ENCODE measurements around the gene SLC5A11. TPM values are rescaled to one million over a fixed set of nuclear protein-coding genes. Genes with fewer than 3 reads are reported as not detected.

Gene SLC5A11
- polyA plus RNA-seq, 2 donors, result 0.01 TPM; not detected in 1

GRCh38 chr16:24944206-24944605 lies 98.4 kb downstream of the SLC5A11 start:
- Histone ChIP-seq H3K4me1 (ENCODE audit: control insufficient read depth in 2 of 2, insufficient read depth in 2 of 2, low read length in 1 of 2) (no peaks in the 10 kb centered on the region), H3K27me3 (ENCODE audit: control insufficient read depth in 1 of 2, insufficient read depth in 2 of 2, low read length in 2 of 2) (no peaks in the 10 kb centered on the region), H3K9me3 (ENCODE audit: control insufficient read depth in 2 of 2, insufficient read depth in 1 of 2, low read depth in 1 of 2, low read length in 1 of 2) (no peaks in the 10 kb centered on the region), H3K27ac (ENCODE audit: low read depth in 2 of 2, low read length in 1 of 2) (no peak overlapping the region), H3K4me3 (ENCODE audit: low read depth in 1 of 2, low read length in 2 of 2) (no peak overlapping the region), H3K36me3 (ENCODE audit: control insufficient read depth in 2 of 2, insufficient read depth in 2 of 2, low read length in 1 of 2) (peaks cover 11 to 32% of the 10 kb centered on the region in 2 donors)
- 90 to 95% methylated on average over 3 of the region's 3 CpGs for WGBS, 2 donors

GRCh38 chr16:24946155-24946554 lies 100.4 kb downstream of the SLC5A11 start:
- WGBS, 2 donors, result 90% methylated on average over 6 of the region's 6 CpGs
- Histone ChIP-seq H3K9me3 (ENCODE audit: control insufficient read depth in 2 of 2, insufficient read depth in 1 of 2, low read depth in 1 of 2, low read length in 1 of 2) (no peaks in the 10 kb centered on the region), H3K4me3 (ENCODE audit: low read depth in 1 of 2, low read length in 2 of 2) (no peak overlapping the region), H3K27me3 (ENCODE audit: control insufficient read depth in 1 of 2, insufficient read depth in 2 of 2, low read length in 2 of 2) (no peaks in the 10 kb centered on the region), H3K36me3 (ENCODE audit: control insufficient read depth in 2 of 2, insufficient read depth in 2 of 2, low read length in 1 of 2) (peaks cover 13 to 26% of the 10 kb centered on the region in 2 donors), H3K4me1 (ENCODE audit: control insufficient read depth in 2 of 2, insufficient read depth in 2 of 2, low read length in 1 of 2) (no peaks in the 10 kb centered on the region), H3K27ac (ENCODE audit: low read depth in 2 of 2, low read length in 1 of 2) (no peak overlapping the region)

DNA sequence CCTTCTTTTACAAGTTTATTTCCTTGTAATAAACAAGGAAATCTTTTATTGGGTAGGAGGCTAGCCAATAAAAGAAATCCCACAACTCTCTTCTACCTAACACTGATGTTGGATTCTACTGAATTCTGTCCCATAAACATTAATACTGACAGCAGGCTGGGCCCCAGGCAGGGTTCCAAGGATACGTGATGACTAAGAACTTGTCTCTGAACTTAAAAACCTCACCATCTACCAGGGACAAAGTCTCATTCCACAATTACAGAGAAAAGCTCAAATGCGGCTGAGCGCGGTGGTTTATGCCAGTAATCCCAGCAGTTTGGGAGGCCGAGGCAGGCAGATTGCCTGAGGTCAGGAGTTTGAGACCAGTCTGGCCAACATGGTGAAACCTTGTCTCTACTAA lies 104.5 kb downstream of the SLC5A11 start:
- Histone ChIP-seq H3K4me3 (ENCODE audit: low read depth in 1 of 2, low read length in 2 of 2) (no peak overlapping the region), H3K27ac (ENCODE audit: low read depth in 2 of 2, low read length in 1 of 2) (no peak overlapping the region), H3K27me3 (ENCODE audit: control insufficient read depth in 1 of 2, insufficient read depth in 2 of 2, low read length in 2 of 2) (no peaks in the 10 kb centered on the region), H3K9me3 (ENCODE audit: control insufficient read depth in 2 of 2, insufficient read depth in 1 of 2, low read depth in 1 of 2, low read length in 1 of 2) (no peaks in the 10 kb centered on the region), H3K4me1 (ENCODE audit: control insufficient read depth in 2 of 2, insufficient read depth in 2 of 2, low read length in 1 of 2) (no peaks in the 10 kb centered on the region), H3K36me3 (ENCODE audit: control insufficient read depth in 2 of 2, insufficient read depth in 2 of 2, low read length in 1 of 2) (peaks cover 22 to 32% of the 10 kb centered on the region in 2 donors)
- WGBS, 2 donors, result 81 to 87% methylated on average over 5 of the region's 5 CpGs

- H3K36me3 ChIP-seq (ENCODE audit: control insufficient read depth in 2 of 2, insufficient read depth in 2 of 2, low read length in 1 of 2), result peaks cover 22 to 33% of the 10 kb centered on the region in 2 donors
- H3K27ac ChIP-seq (ENCODE audit: low read depth in 2 of 2, low read length in 1 of 2), result no peak overlapping the region
- H3K4me1 ChIP-seq (ENCODE audit: control insufficient read depth in 2 of 2, insufficient read depth in 2 of 2, low read length in 1 of 2), result no peaks in the 10 kb centered on the region
- H3K4me3 ChIP-seq (ENCODE audit: low read depth in 1 of 2, low read length in 2 of 2), result no peak overlapping the region
- H3K9me3 ChIP-seq (ENCODE audit: control insufficient read depth in 2 of 2, insufficient read depth in 1 of 2, low read depth in 1 of 2, low read length in 1 of 2), result no peaks in the 10 kb centered on the region
- no peaks in the 10 kb centered on the region for H3K27me3 ChIP-seq (ENCODE audit: control insufficient read depth in 1 of 2, insufficient read depth in 2 of 2, low read length in 2 of 2)
- WGBS, 2 donors, result 93 to 95% methylated on average over 6 of the region's 6 CpGs
Measured at GRCh38 chr16:24953306-24953705, 107.5 kb downstream of the SLC5A11 start.

DNA sequence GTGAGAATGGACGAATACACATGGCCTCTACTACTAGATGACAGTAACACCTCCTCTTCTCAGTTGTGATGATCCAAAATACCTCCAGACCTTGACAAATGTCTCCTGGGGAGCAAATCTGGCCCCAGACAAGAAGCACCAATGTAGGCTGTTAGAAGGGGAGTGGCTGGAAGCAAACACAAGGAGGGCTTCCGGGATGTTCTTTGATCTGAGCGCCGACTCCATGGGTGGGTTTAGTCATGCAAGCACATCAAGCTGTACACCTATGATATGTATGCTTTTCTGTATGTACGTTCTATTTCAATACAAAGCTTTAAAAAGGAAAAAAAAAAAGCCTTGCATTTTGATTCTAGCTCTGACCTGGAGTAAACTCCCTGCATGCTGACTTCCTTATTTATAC lies 108.0 kb downstream of the SLC5A11 start:
- Histone ChIP-seq H3K36me3 (ENCODE audit: control insufficient read depth in 2 of 2, insufficient read depth in 2 of 2, low read length in 1 of 2) (peaks cover 25 to 35% of the 10 kb centered on the region in 2 donors), H3K4me3 (ENCODE audit: low read depth in 1 of 2, low read length in 2 of 2) (no peak overlapping the region), H3K4me1 (ENCODE audit: control insufficient read depth in 2 of 2, insufficient read depth in 2 of 2, low read length in 1 of 2) (no peaks in the 10 kb centered on the region), H3K9me3 (ENCODE audit: control insufficient read depth in 2 of 2, insufficient read depth in 1 of 2, low read depth in 1 of 2, low read length in 1 of 2) (no peaks in the 10 kb centered on the region), H3K27me3 (ENCODE audit: control insufficient read depth in 1 of 2, insufficient read depth in 2 of 2, low read length in 2 of 2) (no peaks in the 10 kb centered on the region), H3K27ac (ENCODE audit: low read depth in 2 of 2, low read length in 1 of 2) (no peak overlapping the region)
- 94 to 97% methylated on average over 5 of the region's 5 CpGs for WGBS, 2 donors

- no peaks in the 10 kb centered on the region for H3K4me1 ChIP-seq (ENCODE audit: control insufficient read depth in 2 of 2, insufficient read depth in 2 of 2, low read length in 1 of 2)
- peaks cover 28 to 36% of the 10 kb centered on the region in 2 donors for H3K36me3 ChIP-seq (ENCODE audit: control insufficient read depth in 2 of 2, insufficient read depth in 2 of 2, low read length in 1 of 2)
- H3K27me3 ChIP-seq (ENCODE audit: control insufficient read depth in 1 of 2, insufficient read depth in 2 of 2, low read length in 2 of 2), result no peaks in the 10 kb centered on the region
- no peak overlapping the region for H3K4me3 ChIP-seq (ENCODE audit: low read depth in 1 of 2, low read length in 2 of 2)
- no peaks in the 10 kb centered on the region for H3K9me3 ChIP-seq (ENCODE audit: control insufficient read depth in 2 of 2, insufficient read depth in 1 of 2, low read depth in 1 of 2, low read length in 1 of 2)
- H3K27ac ChIP-seq (ENCODE audit: low read depth in 2 of 2, low read length in 1 of 2), result no peak overlapping the region
- WGBS, 2 donors, result 97% methylated on average over 4 of the region's 4 CpGs
Measured at GRCh38 chr16:24954137-24954536, 108.4 kb downstream of the SLC5A11 start.

GRCh38 chr16:24955975-24956731 lies 110.4 kb downstream of the SLC5A11 start:
- H3K9me3 ChIP-seq (ENCODE audit: control insufficient read depth in 2 of 2, insufficient read depth in 1 of 2, low read depth in 1 of 2, low read length in 1 of 2), result no peaks in the 10 kb centered on the region
- H3K4me1 ChIP-seq (ENCODE audit: control insufficient read depth in 2 of 2, insufficient read depth in 2 of 2, low read length in 1 of 2), result no peaks in the 10 kb centered on the region
- H3K27ac ChIP-seq (ENCODE audit: low read depth in 2 of 2, low read length in 1 of 2), result no peak overlapping the region
- no peak overlapping the region for H3K4me3 ChIP-seq (ENCODE audit: low read depth in 1 of 2, low read length in 2 of 2)
- no peaks in the 10 kb centered on the region for H3K27me3 ChIP-seq (ENCODE audit: control insufficient read depth in 1 of 2, insufficient read depth in 2 of 2, low read length in 2 of 2)
- WGBS, 2 donors, result 80 to 82% methylated on average over 11 of the region's 11 CpGs
- H3K36me3 ChIP-seq (ENCODE audit: control insufficient read depth in 2 of 2, insufficient read depth in 2 of 2, low read length in 1 of 2), result peaks cover 30 to 36% of the 10 kb centered on the region in 2 donors

- H3K4me3 ChIP-seq (ENCODE audit: low read depth in 1 of 2, low read length in 2 of 2), result no peak overlapping the region
- H3K4me1 ChIP-seq (ENCODE audit: control insufficient read depth in 2 of 2, insufficient read depth in 2 of 2, low read length in 1 of 2), result no peaks in the 10 kb centered on the region
- H3K36me3 ChIP-seq (ENCODE audit: control insufficient read depth in 2 of 2, insufficient read depth in 2 of 2, low read length in 1 of 2), result peaks cover 30 to 33% of the 10 kb centered on the region in 2 donors
- 74 to 76% methylated on average over 6 of the region's 6 CpGs for WGBS, 2 donors
- no peaks in the 10 kb centered on the region for H3K9me3 ChIP-seq (ENCODE audit: control insufficient read depth in 2 of 2, insufficient read depth in 1 of 2, low read depth in 1 of 2, low read length in 1 of 2)
- H3K27me3 ChIP-seq (ENCODE audit: control insufficient read depth in 1 of 2, insufficient read depth in 2 of 2, low read length in 2 of 2), result no peaks in the 10 kb centered on the region
- no peak overlapping the region for H3K27ac ChIP-seq (ENCODE audit: low read depth in 2 of 2, low read length in 1 of 2)
Measured at GRCh38 chr16:24957887-24958286, 112.1 kb downstream of the SLC5A11 start.
